Fibroblast of villous mesenchyme (primary cell): Measurements from ENCODE around the gene BBS1. TPM values are rescaled to one million over a fixed set of nuclear protein-coding genes. Genes with fewer than 3 reads are reported as not detected.

Source experiments
- DNase-seq: peaks from one replicate; pipeline ENCODE4 v3.0.0-alpha.2; 2010; ENCODE audit warnings: low read depth
- H3K4me3 ChIP-seq: 2 replicates; pipeline ENCODE4 v1.5.1; 2011; ENCODE audit warnings: low read depth, mild to moderate bottlenecking, low read length
- total RNA-seq: library from RNA; depleted of rRNA; stranded (reverse); fragments of >200 nt; gene quantifications from 2 replicates; pipeline ENCODE4 v1.2.3, GENCODE V29; 2012
- TF ChIP-seq, protein P1 (sequence below): IDR thresholded peaks from 2 replicates; pipeline ENCODE4 v1.5.1; 2012; ENCODE audit warnings: low read depth, mild to moderate bottlenecking, low read length; ENCODE audit not compliant: insufficient read depth

Gene BBS1
- total RNA-seq, 1 donor: 34.5 TPM

DNA sequence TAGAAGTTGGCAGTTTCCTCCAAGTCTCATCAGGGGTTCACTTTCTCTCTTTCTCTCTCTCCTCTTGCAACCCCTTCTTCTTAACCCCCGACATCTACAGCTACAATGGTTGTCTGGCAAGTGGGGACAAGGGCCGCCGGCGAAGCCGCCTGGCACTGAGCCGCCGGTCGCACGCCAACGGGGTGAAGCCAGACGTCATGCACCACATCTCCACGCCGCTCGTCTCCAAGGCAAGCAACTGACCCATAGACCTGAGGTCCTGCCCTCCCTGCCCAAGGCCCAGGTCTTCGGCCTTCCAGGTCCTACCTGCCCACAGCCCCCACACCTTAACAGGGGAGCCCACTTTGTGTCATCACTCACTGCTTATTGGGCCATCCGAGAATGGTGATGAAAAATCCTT lies 39.3 kb upstream of the BBS1 start:
- no peak for DNase-seq
- no peak overlapping the region for H3K4me3 ChIP-seq
- TF ChIP-seq, protein P1, sequence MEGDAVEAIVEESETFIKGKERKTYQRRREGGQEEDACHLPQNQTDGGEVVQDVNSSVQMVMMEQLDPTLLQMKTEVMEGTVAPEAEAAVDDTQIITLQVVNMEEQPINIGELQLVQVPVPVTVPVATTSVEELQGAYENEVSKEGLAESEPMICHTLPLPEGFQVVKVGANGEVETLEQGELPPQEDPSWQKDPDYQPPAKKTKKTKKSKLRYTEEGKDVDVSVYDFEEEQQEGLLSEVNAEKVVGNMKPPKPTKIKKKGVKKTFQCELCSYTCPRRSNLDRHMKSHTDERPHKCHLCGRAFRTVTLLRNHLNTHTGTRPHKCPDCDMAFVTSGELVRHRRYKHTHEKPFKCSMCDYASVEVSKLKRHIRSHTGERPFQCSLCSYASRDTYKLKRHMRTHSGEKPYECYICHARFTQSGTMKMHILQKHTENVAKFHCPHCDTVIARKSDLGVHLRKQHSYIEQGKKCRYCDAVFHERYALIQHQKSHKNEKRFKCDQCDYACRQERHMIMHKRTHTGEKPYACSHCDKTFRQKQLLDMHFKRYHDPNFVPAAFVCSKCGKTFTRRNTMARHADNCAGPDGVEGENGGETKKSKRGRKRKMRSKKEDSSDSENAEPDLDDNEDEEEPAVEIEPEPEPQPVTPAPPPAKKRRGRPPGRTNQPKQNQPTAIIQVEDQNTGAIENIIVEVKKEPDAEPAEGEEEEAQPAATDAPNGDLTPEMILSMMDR: no peak

DNA sequence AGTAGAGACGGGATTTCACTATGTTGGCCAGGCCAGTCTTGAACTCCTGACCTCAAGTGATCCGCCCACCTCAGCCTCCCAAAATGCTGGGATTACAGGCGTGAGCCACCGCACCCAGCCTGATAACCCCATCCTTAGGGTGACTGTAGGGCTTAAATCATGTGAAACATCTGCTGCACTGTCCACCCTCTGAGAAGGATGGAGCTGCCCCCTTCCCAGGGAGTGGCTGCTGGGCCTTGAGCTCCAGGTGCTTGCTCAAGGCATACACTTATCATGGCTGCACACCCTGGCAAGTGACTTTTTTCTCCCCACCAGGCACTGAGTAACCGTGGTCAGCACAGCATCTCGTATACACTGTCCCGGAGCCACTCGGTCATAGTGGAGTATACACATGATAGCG lies 38.4 kb upstream of the BBS1 start:
- H3K4me3 ChIP-seq: no peak overlapping the region
- no peak for DNase-seq
- TF ChIP-seq, protein P1: no peak

DNA sequence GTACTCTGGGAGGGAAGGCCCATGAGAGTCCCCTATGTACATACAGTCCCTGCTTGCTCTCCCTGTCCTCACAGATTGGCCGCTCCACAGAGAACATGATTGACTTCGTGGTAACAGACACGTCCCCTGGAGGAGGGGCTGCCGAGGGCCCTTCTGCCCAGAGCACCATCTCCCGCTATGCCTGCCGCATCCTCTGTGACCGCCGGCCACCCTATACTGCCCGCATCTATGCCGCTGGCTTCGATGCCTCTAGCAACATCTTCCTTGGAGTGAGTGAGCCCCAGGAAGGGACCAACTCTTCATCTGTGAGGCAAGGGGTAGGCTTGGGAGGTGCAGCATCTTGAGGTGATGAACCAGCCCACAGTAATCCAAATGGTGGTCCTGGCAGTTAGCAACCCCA lies 37.3 kb upstream of the BBS1 start:
- TF ChIP-seq, protein P1: no peak
- H3K4me3 ChIP-seq: no peak overlapping the region
- no peak for DNase-seq

DNA sequence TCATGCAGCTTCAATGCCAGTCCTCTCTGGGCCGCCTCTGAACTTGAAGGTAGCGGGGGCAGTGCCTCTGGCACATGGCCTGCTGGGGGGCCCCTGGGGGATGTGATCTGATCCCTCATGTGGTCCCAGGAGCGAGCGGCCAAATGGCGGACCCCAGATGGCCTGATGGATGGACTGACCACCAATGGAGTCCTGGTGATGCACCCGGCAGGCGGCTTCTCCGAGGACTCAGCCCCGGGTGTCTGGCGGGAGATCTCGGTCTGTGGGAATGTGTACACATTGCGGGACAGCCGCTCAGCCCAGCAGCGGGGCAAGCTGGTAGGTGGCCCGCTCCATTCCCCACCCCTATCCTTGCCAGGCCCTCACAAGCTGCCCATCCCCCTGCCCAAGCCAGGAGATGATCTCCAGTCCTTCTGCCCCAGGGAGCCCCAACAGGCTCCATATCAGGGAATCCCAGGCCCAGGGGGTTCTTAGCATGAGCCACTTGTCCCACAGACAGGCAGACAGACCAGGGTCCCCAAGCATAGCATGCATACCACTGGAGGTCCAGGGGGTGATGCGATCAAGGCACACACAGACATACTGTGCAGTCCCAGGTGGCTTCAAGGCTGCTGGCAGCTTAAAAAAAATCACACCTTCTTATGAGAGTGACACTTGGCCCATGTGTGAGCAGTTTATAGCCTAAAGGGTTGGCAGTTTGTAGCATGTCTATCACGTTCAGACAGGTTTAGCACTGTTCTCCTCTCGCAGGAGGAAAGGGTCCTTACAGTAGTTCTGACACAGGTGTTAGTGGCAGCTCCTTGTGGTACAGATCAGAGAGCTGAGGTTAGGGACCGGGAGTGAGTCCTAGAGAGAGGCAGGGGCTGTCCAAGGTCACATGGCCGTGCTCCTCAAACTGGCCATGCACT lies 36.6 kb upstream of the BBS1 start:
- TF ChIP-seq, protein P1: no peak
- no peak overlapping the region for H3K4me3 ChIP-seq
- DNase-seq: no peak

DNA sequence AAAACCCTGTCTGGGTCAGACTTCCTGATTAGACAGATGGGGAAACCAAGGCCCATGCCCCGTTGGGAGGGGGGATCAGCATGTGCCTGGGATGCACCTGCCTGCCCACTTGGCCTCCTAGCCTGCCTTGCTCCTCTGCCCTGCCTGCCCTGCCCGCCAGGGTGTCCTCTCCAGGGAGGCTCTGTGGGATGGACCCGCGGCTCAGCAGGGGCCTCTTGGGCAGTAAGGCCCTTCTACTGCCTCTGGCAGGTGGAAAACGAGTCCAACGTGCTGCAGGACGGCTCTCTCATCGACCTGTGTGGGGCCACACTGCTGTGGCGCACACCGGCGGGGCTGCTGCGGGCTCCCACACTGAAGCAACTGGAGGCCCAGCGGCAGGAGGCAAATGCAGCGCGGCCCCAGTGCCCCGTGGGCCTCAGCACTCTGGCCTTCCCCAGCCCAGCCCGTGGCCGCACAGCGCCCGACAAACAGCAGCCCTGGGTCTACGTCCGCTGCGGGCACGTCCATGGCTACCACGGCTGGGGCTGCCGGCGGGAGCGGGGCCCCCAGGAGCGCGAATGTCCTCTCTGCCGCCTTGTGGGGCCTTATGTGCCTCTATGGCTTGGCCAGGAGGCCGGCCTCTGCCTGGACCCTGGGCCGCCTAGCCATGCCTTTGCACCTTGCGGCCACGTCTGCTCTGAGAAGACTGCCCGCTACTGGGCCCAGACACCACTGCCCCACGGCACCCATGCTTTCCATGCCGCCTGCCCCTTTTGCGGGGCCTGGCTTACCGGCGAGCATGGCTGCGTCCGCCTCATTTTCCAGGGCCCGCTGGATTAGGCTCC lies 34.9 kb upstream of the BBS1 start:
- no peak overlapping the region for H3K4me3 ChIP-seq
- no peak for DNase-seq
- TF ChIP-seq, protein P1: no peak

DNA sequence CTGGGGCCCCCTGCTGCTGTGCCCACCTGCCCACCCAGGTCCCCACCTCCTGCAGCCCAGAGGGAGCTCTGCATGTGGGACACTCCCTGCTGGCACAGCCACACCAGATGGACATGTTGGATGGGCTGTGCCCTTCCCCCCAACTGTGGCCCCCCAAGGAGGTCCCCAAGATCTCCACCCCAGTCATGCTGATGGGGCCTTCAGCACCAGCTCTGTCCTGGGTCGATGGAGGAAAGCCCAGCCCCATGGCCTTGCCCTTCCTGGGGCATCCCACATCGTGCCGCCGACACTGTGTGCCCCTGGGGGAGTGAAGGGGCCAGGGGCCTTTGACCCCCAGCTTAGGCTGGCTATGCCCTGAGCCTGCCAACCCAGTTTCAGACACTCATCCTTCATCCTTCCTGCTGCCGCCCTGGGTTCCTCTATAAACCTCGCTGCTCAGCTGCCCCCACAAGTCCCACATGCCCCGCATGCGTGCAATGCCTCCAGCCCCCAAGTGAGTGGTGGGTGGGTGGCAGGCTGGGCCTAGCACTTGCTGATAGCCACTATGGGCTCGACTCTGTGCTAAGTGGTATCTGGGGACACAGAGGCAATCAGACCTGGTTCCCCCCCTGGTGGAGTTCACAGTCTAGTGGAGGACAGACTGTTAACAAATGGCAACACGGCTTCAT lies 34.1 kb upstream of the BBS1 start:
- DNase-seq: no peak
- no peak overlapping the region for H3K4me3 ChIP-seq
- TF ChIP-seq, protein P1: no peak
